GM12865 (cell line): Measurements from ENCODE around the gene P4HA3.

Experiments used
- DNase-seq: peaks from one replicate; pipeline ENCODE4 v3.0.0; 2010; ENCODE audit warnings: low read depth
- H3K4me3 ChIP-seq: 2 replicates; pipeline ENCODE4 v1.5.1; 2011; ENCODE audit warnings: mild to moderate bottlenecking, low read depth, low read length, control low read depth
- TF ChIP-seq, protein P1 (sequence below): IDR thresholded peaks from 2 replicates; pipeline ENCODE4 v1.5.1; 2011; ENCODE audit warnings: low read length, control low read depth, low read depth, inconsistent platforms; ENCODE audit not compliant: insufficient read depth; ENCODE audit errors: missing control alignments

P4HA3 gene

DNA sequence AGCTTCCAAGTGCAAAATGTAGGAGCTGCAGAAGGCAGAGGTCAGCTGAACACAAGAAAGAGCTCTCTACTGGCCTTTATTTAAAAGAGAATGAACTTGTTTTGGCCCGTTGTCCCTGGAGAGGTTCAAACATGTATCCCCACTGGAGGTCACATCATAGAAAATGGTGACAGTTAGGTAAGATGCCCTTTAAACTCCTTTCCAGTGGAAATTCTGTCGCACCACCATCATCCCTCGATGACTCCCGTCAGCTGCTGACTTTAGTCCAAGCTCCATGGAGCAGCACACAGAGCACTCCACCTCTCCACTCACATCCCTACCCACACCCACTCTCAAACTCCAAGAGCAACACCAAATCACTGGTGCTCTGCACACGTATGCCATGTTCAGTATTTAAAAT, 15.2 kb upstream of the P4HA3 start:
- TF ChIP-seq, protein P1, sequence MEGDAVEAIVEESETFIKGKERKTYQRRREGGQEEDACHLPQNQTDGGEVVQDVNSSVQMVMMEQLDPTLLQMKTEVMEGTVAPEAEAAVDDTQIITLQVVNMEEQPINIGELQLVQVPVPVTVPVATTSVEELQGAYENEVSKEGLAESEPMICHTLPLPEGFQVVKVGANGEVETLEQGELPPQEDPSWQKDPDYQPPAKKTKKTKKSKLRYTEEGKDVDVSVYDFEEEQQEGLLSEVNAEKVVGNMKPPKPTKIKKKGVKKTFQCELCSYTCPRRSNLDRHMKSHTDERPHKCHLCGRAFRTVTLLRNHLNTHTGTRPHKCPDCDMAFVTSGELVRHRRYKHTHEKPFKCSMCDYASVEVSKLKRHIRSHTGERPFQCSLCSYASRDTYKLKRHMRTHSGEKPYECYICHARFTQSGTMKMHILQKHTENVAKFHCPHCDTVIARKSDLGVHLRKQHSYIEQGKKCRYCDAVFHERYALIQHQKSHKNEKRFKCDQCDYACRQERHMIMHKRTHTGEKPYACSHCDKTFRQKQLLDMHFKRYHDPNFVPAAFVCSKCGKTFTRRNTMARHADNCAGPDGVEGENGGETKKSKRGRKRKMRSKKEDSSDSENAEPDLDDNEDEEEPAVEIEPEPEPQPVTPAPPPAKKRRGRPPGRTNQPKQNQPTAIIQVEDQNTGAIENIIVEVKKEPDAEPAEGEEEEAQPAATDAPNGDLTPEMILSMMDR, result no peak
- no peak for DNase-seq
- no peak overlapping the region for H3K4me3 ChIP-seq

DNA sequence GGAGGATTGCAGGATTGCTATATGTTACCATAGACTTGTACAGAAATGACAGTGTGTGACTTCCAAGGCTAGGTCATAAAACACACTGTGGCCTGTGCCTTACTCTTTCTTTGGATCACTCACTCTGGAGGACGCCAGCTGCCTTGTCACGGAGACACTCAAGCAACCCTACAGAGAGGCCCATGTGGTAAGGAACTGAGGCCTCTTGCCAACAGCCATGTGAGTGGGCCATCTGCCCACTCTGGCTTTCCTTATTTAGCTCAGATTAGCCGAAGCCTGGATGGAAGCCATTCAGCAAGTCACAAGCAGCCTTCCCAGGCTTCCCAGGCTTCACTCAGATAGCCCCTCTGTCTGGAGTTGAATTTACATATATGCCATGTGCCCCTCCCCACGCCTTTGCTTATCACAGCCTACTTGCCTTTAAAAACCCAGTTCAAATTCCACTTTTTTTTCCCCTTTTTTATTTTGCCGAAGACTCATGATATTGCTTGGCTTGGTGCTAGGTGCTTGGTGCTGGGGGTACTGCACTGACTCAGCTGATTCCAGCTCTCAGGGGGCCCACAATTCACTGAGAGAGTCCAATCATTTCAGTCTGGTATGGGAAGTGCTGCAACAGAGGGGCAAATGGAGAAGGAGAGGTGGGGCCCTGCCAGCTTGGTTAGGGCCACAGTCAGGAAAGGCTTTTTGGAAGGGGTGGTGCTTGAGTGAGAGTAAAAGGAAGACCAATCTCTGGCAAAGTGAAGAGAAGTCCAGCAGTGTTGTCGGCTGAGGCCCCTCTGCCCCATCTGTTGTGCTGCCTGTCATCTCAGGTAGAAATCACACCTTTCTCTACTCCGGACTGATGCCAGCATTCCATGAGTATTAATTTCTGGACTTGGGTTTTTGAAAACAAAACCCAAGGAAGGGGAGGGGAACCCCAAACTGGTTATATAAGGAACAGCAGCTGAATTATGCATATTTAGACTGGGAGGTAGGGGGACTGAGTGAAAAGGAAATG, 14.5 kb upstream of the P4HA3 start:
- TF ChIP-seq, protein P1, result no peak
- H3K4me3 ChIP-seq, result no peak overlapping the region
- no peak for DNase-seq

DNA sequence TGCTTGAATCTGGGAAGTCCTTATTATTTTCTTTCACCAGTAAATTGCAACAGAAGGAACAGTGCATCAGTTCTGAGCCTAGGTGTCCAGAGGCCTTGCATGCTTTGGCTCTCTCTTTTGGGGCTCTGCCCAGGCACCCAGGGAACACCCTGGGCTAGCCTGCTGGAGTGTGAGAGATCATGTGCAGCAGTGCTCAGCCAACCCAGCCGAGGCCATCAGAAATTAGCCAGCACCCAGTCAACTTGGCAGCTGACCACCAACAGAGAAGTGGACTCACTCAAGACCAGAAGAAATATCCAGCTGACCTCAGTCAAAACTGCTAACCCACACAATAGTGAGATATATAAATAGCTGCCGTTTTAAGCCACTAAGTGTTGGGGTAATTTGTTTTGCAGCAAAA, 11.2 kb upstream of the P4HA3 start:
- DNase-seq, result no peak
- no peak overlapping the region for H3K4me3 ChIP-seq
- TF ChIP-seq, protein P1, result no peak

DNA sequence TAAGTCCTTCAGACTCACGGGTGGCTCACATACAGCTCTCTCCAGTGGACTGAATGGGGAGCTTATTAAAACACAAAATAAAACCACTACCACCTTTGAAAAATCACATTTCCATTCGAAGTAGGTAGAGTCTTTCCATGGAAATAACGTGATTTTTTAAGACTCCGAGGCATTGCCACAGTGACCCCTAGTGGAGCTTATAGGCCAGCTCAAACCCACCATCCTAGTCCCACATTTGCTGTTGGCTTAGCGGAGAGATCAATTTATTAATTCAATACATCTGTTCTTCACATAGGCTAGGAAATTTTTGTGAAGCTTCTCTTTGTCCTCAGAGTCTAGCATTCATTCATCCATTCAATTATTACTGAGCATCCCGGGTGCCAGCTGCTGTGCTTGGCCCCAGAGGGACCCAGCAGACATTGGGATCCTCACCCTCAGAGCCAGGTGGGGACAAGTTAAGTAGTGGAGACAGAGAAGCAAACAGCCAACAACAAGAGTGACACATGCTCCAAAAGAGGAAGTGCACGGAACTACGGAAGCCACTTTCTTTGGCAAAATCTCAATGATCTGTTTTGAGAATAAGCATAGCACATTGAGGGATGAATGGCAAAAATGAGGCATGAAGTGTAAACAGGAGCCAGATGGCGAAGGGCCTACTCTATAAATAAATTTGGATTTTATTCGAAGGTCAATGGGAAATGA, 10.2 kb upstream of the P4HA3 start:
- TF ChIP-seq, protein P1, result peak; percentile 72
- DNase-seq, result peak; percentile 54
- H3K4me3 ChIP-seq, result no peak overlapping the region

DNA sequence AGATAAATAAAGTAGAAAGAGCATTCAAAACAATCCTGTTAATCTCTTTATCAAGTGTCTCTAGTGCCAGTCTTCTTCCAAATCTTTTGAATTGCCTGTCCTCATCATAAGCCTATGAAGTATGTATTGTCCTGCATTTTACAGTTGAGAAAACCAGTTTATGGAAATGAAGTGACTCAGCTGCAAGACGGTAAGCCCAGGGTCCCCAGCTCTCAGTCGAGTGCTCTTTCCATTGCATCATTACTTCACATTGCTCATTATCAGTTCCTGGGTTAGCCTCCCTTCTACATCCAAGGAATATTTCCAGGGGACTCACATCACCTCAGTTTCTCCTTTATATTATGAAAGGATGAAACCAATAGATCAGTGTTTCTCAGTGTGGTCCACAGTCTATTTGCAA, 9.1 kb upstream of the P4HA3 start:
- no peak for DNase-seq
- no peak overlapping the region for H3K4me3 ChIP-seq
- TF ChIP-seq, protein P1, result no peak

DNA sequence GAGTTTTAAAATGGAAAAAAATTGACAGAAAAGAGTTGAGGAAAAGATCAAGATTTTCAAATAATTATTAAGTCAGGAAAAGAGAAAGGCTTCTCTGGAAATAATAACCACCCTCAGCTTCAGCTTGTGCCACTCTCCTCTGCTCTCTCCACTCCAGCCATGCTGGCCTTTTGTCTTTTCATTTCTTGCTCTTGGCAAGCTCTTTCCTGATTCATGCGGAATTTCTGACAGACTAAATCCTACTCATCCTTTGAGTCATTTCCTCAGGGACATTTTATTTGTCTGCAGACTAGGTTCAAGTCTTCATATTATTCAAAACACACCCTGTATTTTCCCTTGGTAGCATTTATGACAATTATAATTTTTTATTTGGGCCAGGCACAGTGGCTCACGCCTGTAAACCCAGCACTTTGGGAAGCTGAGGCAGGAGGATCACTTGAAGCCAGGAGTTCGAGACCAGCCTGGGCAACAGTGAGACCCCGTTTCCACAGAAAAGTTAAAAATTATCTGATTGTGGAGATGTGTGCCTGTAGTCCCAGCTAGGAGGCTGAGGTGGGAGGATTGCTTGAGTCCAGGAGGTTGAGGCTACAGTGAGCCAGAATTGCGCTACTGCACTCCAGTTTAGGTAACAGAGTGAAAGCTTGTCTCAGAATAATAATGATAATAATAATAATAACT, 7.8 kb upstream of the P4HA3 start:
- no peak overlapping the region for H3K4me3 ChIP-seq
- DNase-seq, result no peak
- TF ChIP-seq, protein P1, result no peak
